Liver (tissue), 9 donors: Measurements from ENCODE around the gene NR2C1. TPM values are rescaled to one million over a fixed set of nuclear protein-coding genes. Genes with fewer than 3 reads are reported as not detected.

Experiments
- DNase-seq: peaks from one replicate; pipeline ENCODE4 v3.0.0-alpha.2; 2017; ENCODE audit warnings: low spot score
- H3K27ac ChIP-seq, 2 donors: one replicate each; pipeline ENCODE4 v1.7.0; 2013; ENCODE audit warnings: inconsistent platforms in 2 of 2, low read length in 2 of 2, control low read depth in 1 of 2, low read depth in 1 of 2, mild to moderate bottlenecking in 1 of 2
- H3K27me3 ChIP-seq, 4 donors: one replicate each; pipeline versions ENCODE4 v1.6.1 to v1.7.0; 2013; ENCODE audit warnings: low read length in 3 of 4, inconsistent platforms in 1 of 4, mild to moderate bottlenecking in 1 of 4, moderate library complexity in 1 of 4; ENCODE audit not compliant: control insufficient read depth in 4 of 4, insufficient read depth in 4 of 4
- H3K36me3 ChIP-seq, 4 donors: one replicate each; pipeline versions ENCODE4 v1.6.1 to v1.7.0; 2013; ENCODE audit warnings: low read length in 3 of 4, mild to moderate bottlenecking in 3 of 4, low read depth in 1 of 4, moderate library complexity in 1 of 4; ENCODE audit not compliant: control insufficient read depth in 4 of 4, insufficient read depth in 3 of 4
- H3K4me1 ChIP-seq, 4 donors: one replicate each; pipeline versions ENCODE4 v1.6.1 to v1.7.0; 2013; ENCODE audit warnings: low read length in 3 of 4, mild to moderate bottlenecking in 3 of 4, moderate library complexity in 1 of 4; ENCODE audit not compliant: control insufficient read depth in 4 of 4, insufficient read depth in 4 of 4
- H3K4me3 ChIP-seq, 3 donors: one replicate each; pipeline versions ENCODE4 v1.6.1 to v1.7.0; 2013; ENCODE audit warnings: low read length in 3 of 3, control low read depth in 1 of 3, low read depth in 1 of 3, mild to moderate bottlenecking in 1 of 3
- H3K9ac ChIP-seq, 2 donors: one replicate each; pipeline ENCODE4 v1.7.0; 2013; ENCODE audit warnings: low read length in 2 of 2, mild to moderate bottlenecking in 2 of 2, moderate library complexity in 2 of 2, control low read depth in 1 of 2, low read depth in 1 of 2
- H3K9me3 ChIP-seq, 4 donors: one replicate each; pipeline versions ENCODE4 v1.6.1 to v1.7.0; 2013; ENCODE audit warnings: low read length in 3 of 4; ENCODE audit not compliant: control insufficient read depth in 4 of 4
- ATF3 ChIP-seq: IDR thresholded peaks from 2 replicates; pipeline ENCODE4 v1.6.1; 2016; ENCODE audit warnings: antibody characterized with exemption
- EGR1 ChIP-seq, 2 donors: IDR thresholded peaks; 2 replicates each; pipeline ENCODE4 v1.6.1; 2016 to 2018; ENCODE audit warnings: antibody characterized with exemption in 2 of 2, low read depth in 2 of 2
- FOXA1 ChIP-seq: IDR thresholded peaks from 2 replicates; pipeline ENCODE4 v1.6.1; 2016; ENCODE audit warnings: antibody characterized with exemption
- FOXA2 ChIP-seq: IDR thresholded peaks from 2 replicates; pipeline ENCODE4 v1.6.1; 2016; ENCODE audit warnings: antibody characterized with exemption
- GABPA ChIP-seq, 2 donors: IDR thresholded peaks in 1 of 2; conservative IDR thresholded peaks in 1 of 2; 2 replicates each; pipeline ENCODE4 v1.6.1; 2016; ENCODE audit warnings: antibody characterized with exemption in 2 of 2, mild to moderate bottlenecking in 1 of 2, moderate library complexity in 1 of 2
- HNF4A ChIP-seq, 2 donors: conservative IDR thresholded peaks; 2 replicates each; pipeline ENCODE4 v1.6.1; 2016; ENCODE audit warnings: antibody characterized with exemption in 2 of 2, mild to moderate bottlenecking in 2 of 2
- HNF4G ChIP-seq: IDR thresholded peaks from 2 replicates; pipeline ENCODE4 v1.6.1; 2016; ENCODE audit warnings: antibody characterized with exemption
- JUND ChIP-seq, 2 donors: IDR thresholded peaks; 2 replicates each; pipeline ENCODE4 v1.6.1; 2016; ENCODE audit warnings: antibody characterized with exemption in 2 of 2
- NR2F2 ChIP-seq: IDR thresholded peaks from 2 replicates; pipeline ENCODE4 v1.6.1; 2016; ENCODE audit warnings: antibody characterized with exemption
- RAD21 ChIP-seq, 2 donors: IDR thresholded peaks; 2 replicates each; pipeline ENCODE4 v1.6.1; 2016; ENCODE audit warnings: antibody characterized with exemption in 2 of 2, mild to moderate bottlenecking in 2 of 2
- RXRA ChIP-seq, 2 donors: IDR thresholded peaks; 2 replicates each; pipeline ENCODE4 v1.6.1; 2017 to 2018; ENCODE audit warnings: antibody characterized with exemption in 2 of 2, mild to moderate bottlenecking in 1 of 2
- TAF1 ChIP-seq: conservative IDR thresholded peaks from 2 replicates; pipeline ENCODE4 v1.6.1; 2016; ENCODE audit warnings: antibody characterized with exemption, mild to moderate bottlenecking
- YY1 ChIP-seq: IDR thresholded peaks from 2 replicates; pipeline ENCODE4 v1.6.1; 2016; ENCODE audit warnings: antibody characterized with exemption, mild to moderate bottlenecking
- WGBS: extraction: QIAGEN DNeasy Blood & Tissue Kit; methylation state at CpG from one replicate; pipeline ENCODE4 v1.1.7; 2013; 5-methylcytosine and 5-hydroxymethylcytosine counted together
- polyA plus RNA-seq, 2 donors: library from polyadenylated mRNA; stranded (reverse) in 1 of 2; unstranded in 1 of 2; fragments of 200-250 nt in 1 of 2; fragments of >200 nt in 1 of 2; fragmentation: Nextera tagmentation in 1 of 2; extraction: Ambion mirVana in 1 of 2; gene quantifications; one replicate each; pipeline versions ENCODE4 v1.2.1 to v1.2.3, GENCODE V29; 2013 to 2015
- total RNA-seq, 2 donors: library from RNA; depleted of rRNA; stranded (reverse); fragments of >200 nt; gene quantifications; one replicate each; pipeline ENCODE4 v1.2.3, GENCODE V29; 2014
- TF ChIP-seq, protein P1 (sequence below): IDR thresholded peaks from 2 replicates; pipeline ENCODE4 v1.6.1; 2016; ENCODE audit warnings: antibody characterized with exemption
- TF ChIP-seq, protein P2 (sequence below): IDR thresholded peaks from 2 replicates; pipeline ENCODE4 v1.6.1; 2016; ENCODE audit warnings: antibody characterized with exemption
- TF ChIP-seq, protein P3 (sequence below): IDR thresholded peaks from 2 replicates; pipeline ENCODE4 v1.6.1; 2016; ENCODE audit warnings: antibody characterized with exemption, mild to moderate bottlenecking
- TF ChIP-seq, protein P4 (sequence below): fragments of 150-350 bp; IDR thresholded peaks from 2 replicates; pipeline ENCODE4 v1.5.1; 2017; ENCODE audit warnings: improper control_type of control experiment, low read depth, low read length; ENCODE audit not compliant: missing input control
- donor health status: healthy.
- donor health status: healthy.
- donor health status: healthy.
- donor health status: healthy.
- donor health status: healthy.

NR2C1 gene
- total and polyA plus RNA-seq, 4 donors = 8.3 to 32.0 (median 21.0) TPM

DNA sequence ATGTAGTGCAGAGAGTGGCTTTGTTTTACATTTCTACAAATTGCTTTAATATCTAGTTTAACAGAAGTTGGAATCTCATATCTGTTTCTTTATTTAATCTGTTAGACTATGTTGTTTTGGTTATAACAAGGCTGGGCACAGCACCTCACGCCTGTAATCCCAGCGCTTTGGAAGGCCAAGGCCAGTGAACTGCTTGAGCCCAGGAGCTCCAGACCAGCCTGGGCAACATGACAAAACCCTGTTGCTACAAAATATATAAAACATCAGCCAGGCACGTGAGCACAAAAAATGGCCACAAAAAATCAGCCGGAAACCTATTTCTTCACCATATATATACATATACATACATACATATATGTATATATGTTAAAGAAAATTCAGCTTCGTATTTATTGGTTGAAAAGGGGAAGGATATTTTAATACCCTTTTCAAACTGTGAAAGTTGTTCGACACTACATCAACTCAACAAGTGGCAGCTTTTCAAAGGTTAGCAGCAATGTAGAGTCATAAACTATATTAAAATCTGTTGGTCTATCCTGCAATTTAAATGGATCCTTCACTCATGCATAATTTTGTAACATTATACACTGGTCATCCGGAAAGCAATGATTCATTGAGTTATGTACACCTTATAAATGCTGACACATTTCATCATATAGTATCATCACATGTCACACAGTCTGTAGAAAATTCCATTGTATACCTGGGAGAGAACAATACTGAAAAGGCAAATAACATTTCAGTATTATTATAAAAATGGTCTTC lies 7.1 kb downstream of the NR2C1 start:
- Histone ChIP-seq H3K9ac (no peak overlapping the region), H3K27me3 (no peaks in the 10 kb centered on the region), H3K4me3 (no peak overlapping the region), H3K9me3 (no peaks in the 10 kb centered on the region), H3K36me3 (peaks cover 6 to 35% (median 30%) of the 10 kb centered on the region in 4 donors), H3K27ac (no peak overlapping the region), H3K4me1 (peaks cover 0 to 5% (median 3%) of the 10 kb centered on the region in 4 donors)
- TF ChIP-seq GABPA (IDR thresholded peaks at IDR 0.05 in 1 of 2, conservative IDR thresholded peaks at IDR 0.05 in 1 of 2) (no peak), YY1 (no peak), NR2F2 (no peak), HNF4A (conservative IDR thresholded peaks at IDR 0.05) (no peak), JUND (IDR thresholded peaks at IDR 0.05) (no peak), RAD21 (IDR thresholded peaks at IDR 0.05) (no peak), EGR1 (IDR thresholded peaks at IDR 0.05; ENCODE audit: low read depth in 2 of 2) (no peak), HNF4G (no peak), ATF3 (no peak), FOXA2 (no peak), RXRA (IDR thresholded peaks at IDR 0.05) (no peak), TAF1 (no peak), FOXA1 (no peak)
- TF ChIP-seq, protein P1, sequence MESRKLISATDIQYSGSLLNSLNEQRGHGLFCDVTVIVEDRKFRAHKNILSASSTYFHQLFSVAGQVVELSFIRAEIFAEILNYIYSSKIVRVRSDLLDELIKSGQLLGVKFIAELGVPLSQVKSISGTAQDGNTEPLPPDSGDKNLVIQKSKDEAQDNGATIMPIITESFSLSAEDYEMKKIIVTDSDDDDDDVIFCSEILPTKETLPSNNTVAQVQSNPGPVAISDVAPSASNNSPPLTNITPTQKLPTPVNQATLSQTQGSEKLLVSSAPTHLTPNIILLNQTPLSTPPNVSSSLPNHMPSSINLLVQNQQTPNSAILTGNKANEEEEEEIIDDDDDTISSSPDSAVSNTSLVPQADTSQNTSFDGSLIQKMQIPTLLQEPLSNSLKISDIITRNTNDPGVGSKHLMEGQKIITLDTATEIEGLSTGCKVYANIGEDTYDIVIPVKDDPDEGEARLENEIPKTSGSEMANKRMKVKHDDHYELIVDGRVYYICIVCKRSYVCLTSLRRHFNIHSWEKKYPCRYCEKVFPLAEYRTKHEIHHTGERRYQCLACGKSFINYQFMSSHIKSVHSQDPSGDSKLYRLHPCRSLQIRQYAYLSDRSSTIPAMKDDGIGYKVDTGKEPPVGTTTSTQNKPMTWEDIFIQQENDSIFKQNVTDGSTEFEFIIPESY = no peak
- TF ChIP-seq, protein P2, sequence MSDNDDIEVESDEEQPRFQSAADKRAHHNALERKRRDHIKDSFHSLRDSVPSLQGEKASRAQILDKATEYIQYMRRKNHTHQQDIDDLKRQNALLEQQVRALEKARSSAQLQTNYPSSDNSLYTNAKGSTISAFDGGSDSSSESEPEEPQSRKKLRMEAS = no peak
- TF ChIP-seq, protein P3, sequence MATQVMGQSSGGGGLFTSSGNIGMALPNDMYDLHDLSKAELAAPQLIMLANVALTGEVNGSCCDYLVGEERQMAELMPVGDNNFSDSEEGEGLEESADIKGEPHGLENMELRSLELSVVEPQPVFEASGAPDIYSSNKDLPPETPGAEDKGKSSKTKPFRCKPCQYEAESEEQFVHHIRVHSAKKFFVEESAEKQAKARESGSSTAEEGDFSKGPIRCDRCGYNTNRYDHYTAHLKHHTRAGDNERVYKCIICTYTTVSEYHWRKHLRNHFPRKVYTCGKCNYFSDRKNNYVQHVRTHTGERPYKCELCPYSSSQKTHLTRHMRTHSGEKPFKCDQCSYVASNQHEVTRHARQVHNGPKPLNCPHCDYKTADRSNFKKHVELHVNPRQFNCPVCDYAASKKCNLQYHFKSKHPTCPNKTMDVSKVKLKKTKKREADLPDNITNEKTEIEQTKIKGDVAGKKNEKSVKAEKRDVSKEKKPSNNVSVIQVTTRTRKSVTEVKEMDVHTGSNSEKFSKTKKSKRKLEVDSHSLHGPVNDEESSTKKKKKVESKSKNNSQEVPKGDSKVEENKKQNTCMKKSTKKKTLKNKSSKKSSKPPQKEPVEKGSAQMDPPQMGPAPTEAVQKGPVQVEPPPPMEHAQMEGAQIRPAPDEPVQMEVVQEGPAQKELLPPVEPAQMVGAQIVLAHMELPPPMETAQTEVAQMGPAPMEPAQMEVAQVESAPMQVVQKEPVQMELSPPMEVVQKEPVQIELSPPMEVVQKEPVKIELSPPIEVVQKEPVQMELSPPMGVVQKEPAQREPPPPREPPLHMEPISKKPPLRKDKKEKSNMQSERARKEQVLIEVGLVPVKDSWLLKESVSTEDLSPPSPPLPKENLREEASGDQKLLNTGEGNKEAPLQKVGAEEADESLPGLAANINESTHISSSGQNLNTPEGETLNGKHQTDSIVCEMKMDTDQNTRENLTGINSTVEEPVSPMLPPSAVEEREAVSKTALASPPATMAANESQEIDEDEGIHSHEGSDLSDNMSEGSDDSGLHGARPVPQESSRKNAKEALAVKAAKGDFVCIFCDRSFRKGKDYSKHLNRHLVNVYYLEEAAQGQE = no peak
- DNase-seq = no peak
- 94% methylated on average over 7 of the region's 7 CpGs for WGBS

DNA sequence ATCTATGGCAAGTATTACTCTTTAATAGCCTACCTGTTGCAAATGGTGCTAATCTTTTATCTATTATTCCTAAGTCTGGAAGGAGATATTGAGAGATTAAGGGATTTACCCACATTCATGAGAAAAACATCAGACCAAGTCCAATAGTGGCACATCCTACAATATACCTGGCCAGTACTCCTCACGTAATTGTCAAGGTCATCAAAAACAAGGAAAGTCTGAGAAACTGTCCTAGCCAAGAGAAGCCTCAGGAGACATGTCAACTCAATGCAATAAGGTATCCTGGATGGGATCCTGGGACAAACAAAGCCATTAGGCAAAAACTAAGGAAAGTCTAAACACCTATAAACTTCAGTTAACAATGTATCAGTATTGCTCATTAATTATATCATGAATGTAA lies 12.5 kb downstream of the NR2C1 start:
- H3K9me3 ChIP-seq = no peaks in the 10 kb centered on the region
- no peak overlapping the region for H3K27ac ChIP-seq
- H3K27me3 ChIP-seq = no peaks in the 10 kb centered on the region
- H3K9ac ChIP-seq = no peak overlapping the region
- H3K4me3 ChIP-seq = no peak overlapping the region
- WGBS = 95% methylated on average over 1 of the region's 1 CpG
- peaks cover 11 to 61% (median 50%) of the 10 kb centered on the region in 4 donors for H3K36me3 ChIP-seq
- no peaks in the 10 kb centered on the region for H3K4me1 ChIP-seq
- no peak for DNase-seq
- TF ChIP-seq TAF1 (no peak), JUND (IDR thresholded peaks at IDR 0.05) (no peak), HNF4G (no peak), GABPA (IDR thresholded peaks at IDR 0.05 in 1 of 2, conservative IDR thresholded peaks at IDR 0.05 in 1 of 2) (no peak), EGR1 (IDR thresholded peaks at IDR 0.05; ENCODE audit: low read depth in 2 of 2) (no peak), NR2F2 (no peak)
- TF ChIP-seq, protein P1 = no peak
- TF ChIP-seq, protein P4, sequence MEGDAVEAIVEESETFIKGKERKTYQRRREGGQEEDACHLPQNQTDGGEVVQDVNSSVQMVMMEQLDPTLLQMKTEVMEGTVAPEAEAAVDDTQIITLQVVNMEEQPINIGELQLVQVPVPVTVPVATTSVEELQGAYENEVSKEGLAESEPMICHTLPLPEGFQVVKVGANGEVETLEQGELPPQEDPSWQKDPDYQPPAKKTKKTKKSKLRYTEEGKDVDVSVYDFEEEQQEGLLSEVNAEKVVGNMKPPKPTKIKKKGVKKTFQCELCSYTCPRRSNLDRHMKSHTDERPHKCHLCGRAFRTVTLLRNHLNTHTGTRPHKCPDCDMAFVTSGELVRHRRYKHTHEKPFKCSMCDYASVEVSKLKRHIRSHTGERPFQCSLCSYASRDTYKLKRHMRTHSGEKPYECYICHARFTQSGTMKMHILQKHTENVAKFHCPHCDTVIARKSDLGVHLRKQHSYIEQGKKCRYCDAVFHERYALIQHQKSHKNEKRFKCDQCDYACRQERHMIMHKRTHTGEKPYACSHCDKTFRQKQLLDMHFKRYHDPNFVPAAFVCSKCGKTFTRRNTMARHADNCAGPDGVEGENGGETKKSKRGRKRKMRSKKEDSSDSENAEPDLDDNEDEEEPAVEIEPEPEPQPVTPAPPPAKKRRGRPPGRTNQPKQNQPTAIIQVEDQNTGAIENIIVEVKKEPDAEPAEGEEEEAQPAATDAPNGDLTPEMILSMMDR = no peak
- TF ChIP-seq, protein P2 = no peak
